Measurements from ENCODE around the gene ATP2C2. TPM values are rescaled to one million over a fixed set of nuclear protein-coding genes. Genes with fewer than 3 reads are reported as not detected.
"Not testable (repeated sequence)": the region's sequence is repeated elsewhere in the genome, so short reads cannot be mapped to it uniquely, and the experiment has no call there.

Gene ATP2C2
- not detected in 2 replicates for total RNA-seq

- intact Hi-C loops (cut with micrococcal nuclease), result no loop called here
These were observed at the start of gene ATP2C2 for GRCh38 chr16:84368308-84368996. TSS of gene ATP2C2 (plus strand) at chr16:84368538. CDS start at chr16:84368616, 78 bp downstream.

- intact Hi-C loops (cut with micrococcal nuclease), result no loop called here
These were observed 49.1 kb upstream of the ATP2C2 start for GRCh38 chr16:84319146-84319760.

GRCh38 chr16:84320511-84320910, 47.8 kb upstream of the ATP2C2 start:
- intact Hi-C loops (cut with micrococcal nuclease), result no loop called here

GRCh38 chr16:84321932-84322331, 46.4 kb upstream of the ATP2C2 start:
- intact Hi-C loops (cut with micrococcal nuclease), result no loop called here

GRCh38 chr16:84322749-84323148, 45.6 kb upstream of the ATP2C2 start:
- intact Hi-C loops (cut with micrococcal nuclease), result no loop called here

- intact Hi-C loops (cut with micrococcal nuclease), result no loop called here
These were observed 44.7 kb upstream of the ATP2C2 start for GRCh38 chr16:84323606-84324005.

- intact Hi-C loops (cut with micrococcal nuclease), result no loop called here
These were observed 43.7 kb upstream of the ATP2C2 start for GRCh38 chr16:84324434-84325262.

- intact Hi-C loops (cut with micrococcal nuclease), result no loop called here
These were observed 41.8 kb upstream of the ATP2C2 start for GRCh38 chr16:84326545-84326944.

- intact Hi-C loops (cut with micrococcal nuclease), result no loop called here
These were observed 40.3 kb upstream of the ATP2C2 start for GRCh38 chr16:84327926-84328505.

GRCh38 chr16:84329016-84329415, 39.3 kb upstream of the ATP2C2 start:
- intact Hi-C loops (cut with micrococcal nuclease), result no loop called here

GRCh38 chr16:84329843-84330684, 38.3 kb upstream of the ATP2C2 start:
- intact Hi-C loops (cut with micrococcal nuclease), result no loop called here

- intact Hi-C loops (cut with micrococcal nuclease), result no loop called here
These were observed 37.7 kb upstream of the ATP2C2 start for GRCh38 chr16:84330685-84331050.

- intact Hi-C loops (cut with micrococcal nuclease), result no loop called here
These were observed 36.1 kb upstream of the ATP2C2 start for GRCh38 chr16:84331998-84332780.

GRCh38 chr16:84332975-84333684, 35.2 kb upstream of the ATP2C2 start:
- intact Hi-C loops (cut with micrococcal nuclease), result no loop called here

- intact Hi-C loops (cut with micrococcal nuclease), result no loop called here
These were observed 34.3 kb upstream of the ATP2C2 start for GRCh38 chr16:84334058-84334457.

- intact Hi-C loops (cut with micrococcal nuclease), result no loop called here
These were observed 33.9 kb upstream of the ATP2C2 start for GRCh38 chr16:84334482-84334881.

- intact Hi-C loops (cut with micrococcal nuclease), result not testable (repeated sequence)
These were observed 31.1 kb upstream of the ATP2C2 start for GRCh38 chr16:84337236-84337635.

GRCh38 chr16:84339311-84339710, 29.0 kb upstream of the ATP2C2 start:
- intact Hi-C loops (cut with micrococcal nuclease), result no loop called here

- intact Hi-C loops (cut with micrococcal nuclease), result no loop called here
These were observed 28.6 kb upstream of the ATP2C2 start for GRCh38 chr16:84339766-84340165.

Data from T-helper 1 cell treated with Interleukin-12 subunit alpha and Interleukin-12 subunit beta and Interleukin-4 antibody, amounts not matched to agents 30 ng/mL and 1 ng/mL, for 36 hours (primary cell).